ENCODE data around the gene KRT6A.
"Not testable (repeated sequence)": the region's sequence is repeated elsewhere in the genome, so short reads cannot be mapped to it uniquely, and the experiment has no call there.

The KRT6A gene

DNA sequence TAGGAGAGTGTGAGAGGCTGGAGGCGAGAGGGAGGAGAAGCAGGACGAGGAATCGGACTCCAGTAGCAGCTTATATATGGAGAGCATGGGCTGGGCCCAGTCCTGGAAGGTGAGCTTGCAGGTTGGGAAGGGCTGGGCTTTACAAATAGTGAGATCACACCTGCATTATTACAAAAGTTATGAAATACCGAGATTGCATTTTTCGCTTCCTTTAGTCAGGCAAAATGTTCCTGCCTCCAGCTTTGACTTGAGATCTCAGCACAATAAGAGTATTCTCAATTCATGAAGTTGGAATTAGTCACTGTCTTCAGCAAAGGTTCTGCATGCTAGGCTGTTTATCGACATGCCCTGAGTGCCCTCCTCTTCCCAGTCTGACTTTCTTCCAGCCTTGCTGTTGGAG, 41.0 kb downstream of the KRT6A start, which contains the start of gene KRT6B:
TSS of gene KRT6B (minus strand) at position 46 of the 400 bp plus-strand sequence. CDS start 68 bp downstream, outside the sequence.
- H3K4me3 ChIP-seq (ENCODE audit: low read depth, low read length) = no peak within 1 kb of the TSS

DNA sequence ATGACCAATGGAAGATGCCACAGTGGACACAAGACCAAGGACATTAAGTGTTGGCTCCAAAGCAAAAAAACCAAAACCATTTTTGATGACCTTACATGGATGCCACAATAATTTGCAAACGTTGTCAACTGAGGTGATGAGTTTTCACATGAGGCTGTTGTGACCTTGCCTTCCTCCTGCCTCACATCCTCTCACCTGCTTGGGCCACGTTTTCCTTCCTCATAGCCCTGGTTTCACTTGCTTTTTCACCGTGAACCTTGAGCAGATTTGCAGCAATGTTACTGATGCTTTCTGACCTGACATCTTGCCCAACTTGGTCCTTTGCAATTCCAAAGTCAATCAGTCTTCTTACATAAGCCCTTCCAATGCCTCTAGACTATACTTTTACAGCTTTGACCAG, 44.8 kb downstream of the KRT6A start:
- in situ Hi-C loops (cut with HindIII; ENCODE audit: low sequenced_read_pairs) = no loop called here
- no peak overlapping the region for H3K4me3 ChIP-seq (ENCODE audit: low read depth, low read length)
- DNase-seq (ENCODE audit: low read depth, low spot score) = no peak

More for the DNA sequence above, 41.0 kb downstream of the KRT6A start, which contains the start of gene KRT6B:
- no peak for DNase-seq (ENCODE audit: low read depth, low spot score)
- in situ Hi-C loops (cut with HindIII; ENCODE audit: low sequenced_read_pairs) = no loop called here
- TF ChIP-seq, protein P1, sequence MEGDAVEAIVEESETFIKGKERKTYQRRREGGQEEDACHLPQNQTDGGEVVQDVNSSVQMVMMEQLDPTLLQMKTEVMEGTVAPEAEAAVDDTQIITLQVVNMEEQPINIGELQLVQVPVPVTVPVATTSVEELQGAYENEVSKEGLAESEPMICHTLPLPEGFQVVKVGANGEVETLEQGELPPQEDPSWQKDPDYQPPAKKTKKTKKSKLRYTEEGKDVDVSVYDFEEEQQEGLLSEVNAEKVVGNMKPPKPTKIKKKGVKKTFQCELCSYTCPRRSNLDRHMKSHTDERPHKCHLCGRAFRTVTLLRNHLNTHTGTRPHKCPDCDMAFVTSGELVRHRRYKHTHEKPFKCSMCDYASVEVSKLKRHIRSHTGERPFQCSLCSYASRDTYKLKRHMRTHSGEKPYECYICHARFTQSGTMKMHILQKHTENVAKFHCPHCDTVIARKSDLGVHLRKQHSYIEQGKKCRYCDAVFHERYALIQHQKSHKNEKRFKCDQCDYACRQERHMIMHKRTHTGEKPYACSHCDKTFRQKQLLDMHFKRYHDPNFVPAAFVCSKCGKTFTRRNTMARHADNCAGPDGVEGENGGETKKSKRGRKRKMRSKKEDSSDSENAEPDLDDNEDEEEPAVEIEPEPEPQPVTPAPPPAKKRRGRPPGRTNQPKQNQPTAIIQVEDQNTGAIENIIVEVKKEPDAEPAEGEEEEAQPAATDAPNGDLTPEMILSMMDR (IDR thresholded peaks at IDR 0.05; ENCODE audit: low read depth, low read length) = no peak

DNA sequence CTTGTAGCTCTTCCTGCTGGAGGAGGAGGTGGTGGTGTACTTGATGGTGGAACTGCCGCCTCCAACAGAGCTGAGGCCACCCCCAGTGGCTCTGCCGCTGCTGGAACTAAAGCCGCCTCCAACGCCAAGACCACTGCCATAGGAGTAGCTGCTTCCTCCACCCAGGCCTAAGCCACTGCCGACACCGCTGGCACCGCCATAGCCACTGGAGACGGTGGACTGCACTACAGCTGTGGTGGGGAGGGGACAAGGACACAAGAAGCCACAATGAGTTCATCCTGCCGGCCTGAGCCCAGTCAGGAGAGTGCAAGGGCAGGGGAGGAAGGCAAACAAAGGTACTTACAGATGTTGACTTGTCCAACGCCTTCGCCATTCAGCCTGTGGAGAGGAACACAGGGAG, 45.9 kb downstream of the KRT6A start:
- DNase-seq (ENCODE audit: low read depth, low spot score); in situ Hi-C loops (cut with HindIII; ENCODE audit: low sequenced_read_pairs): not testable (repeated sequence)

More for the DNA sequence above, 44.8 kb downstream of the KRT6A start:
- TF ChIP-seq, protein P1 (IDR thresholded peaks at IDR 0.05; ENCODE audit: low read depth, low read length) = no peak

DNA sequence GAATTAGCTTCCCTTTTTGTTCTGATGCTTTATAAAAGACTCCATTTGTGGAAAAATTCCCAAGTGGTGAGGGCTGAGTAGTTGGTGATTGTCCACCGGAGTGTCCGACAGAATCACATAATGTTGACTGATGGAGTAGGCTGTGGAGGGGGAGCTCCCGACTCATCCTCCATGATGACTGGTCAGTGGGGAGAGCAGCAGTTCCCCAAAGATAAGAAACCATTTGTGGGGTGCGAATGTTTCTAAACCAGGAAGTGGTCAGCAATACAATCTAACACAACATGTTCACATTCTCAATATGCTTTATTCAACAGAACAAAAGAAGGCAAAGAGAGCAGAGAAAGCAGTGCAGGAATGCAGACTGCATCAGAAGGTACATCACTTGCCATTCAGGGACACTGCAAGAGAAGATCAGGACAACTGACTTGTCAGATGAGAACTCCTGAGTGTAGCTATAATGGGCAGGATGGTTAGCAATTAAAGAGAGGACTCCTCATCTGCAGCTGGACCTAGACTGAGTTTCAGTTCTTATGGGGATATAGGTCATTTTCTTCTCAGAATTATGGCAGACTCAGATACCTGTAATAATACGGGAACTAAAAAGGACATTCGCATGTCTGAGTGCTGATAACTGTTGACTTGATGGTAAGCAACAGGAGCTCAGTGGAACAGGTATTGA, 46.6 kb downstream of the KRT6A start:
- in situ Hi-C loops (cut with HindIII; ENCODE audit: low sequenced_read_pairs) = no loop called here
- DNase-seq (ENCODE audit: low read depth, low spot score) = no peak
- TF ChIP-seq, protein P1 (IDR thresholded peaks at IDR 0.05; ENCODE audit: low read depth, low read length) = no peak
- H3K4me3 ChIP-seq (ENCODE audit: low read depth, low read length) = no peak overlapping the region

More for the DNA sequence above, 45.9 kb downstream of the KRT6A start:
- H3K4me3 ChIP-seq (ENCODE audit: low read depth, low read length) = not testable (repeated sequence)

DNA sequence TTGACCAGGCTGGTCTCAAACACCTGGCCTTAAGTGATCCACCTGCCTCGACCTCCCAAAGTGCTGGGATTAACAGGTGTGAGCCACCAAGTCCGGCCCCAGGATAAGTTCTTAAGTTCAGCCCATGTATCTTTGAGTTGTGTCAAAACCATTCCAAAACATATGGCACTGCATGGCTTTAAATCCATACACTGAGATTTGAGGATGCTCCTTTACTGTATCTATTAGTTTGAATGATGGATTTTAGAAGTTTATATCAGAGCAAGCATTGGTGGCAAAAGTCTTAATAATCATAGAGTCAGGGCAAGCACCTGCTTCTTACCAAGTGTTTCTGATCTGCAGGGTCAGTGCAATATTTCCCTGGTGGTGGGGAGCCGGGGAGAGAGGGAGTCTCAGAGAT, 47.2 kb downstream of the KRT6A start:
- no peak for DNase-seq (ENCODE audit: low read depth, low spot score)
- H3K4me3 ChIP-seq (ENCODE audit: low read depth, low read length) = no peak overlapping the region
- in situ Hi-C loops (cut with HindIII; ENCODE audit: low sequenced_read_pairs) = no loop called here
- TF ChIP-seq, protein P1 (IDR thresholded peaks at IDR 0.05; ENCODE audit: low read depth, low read length) = no peak

DNA sequence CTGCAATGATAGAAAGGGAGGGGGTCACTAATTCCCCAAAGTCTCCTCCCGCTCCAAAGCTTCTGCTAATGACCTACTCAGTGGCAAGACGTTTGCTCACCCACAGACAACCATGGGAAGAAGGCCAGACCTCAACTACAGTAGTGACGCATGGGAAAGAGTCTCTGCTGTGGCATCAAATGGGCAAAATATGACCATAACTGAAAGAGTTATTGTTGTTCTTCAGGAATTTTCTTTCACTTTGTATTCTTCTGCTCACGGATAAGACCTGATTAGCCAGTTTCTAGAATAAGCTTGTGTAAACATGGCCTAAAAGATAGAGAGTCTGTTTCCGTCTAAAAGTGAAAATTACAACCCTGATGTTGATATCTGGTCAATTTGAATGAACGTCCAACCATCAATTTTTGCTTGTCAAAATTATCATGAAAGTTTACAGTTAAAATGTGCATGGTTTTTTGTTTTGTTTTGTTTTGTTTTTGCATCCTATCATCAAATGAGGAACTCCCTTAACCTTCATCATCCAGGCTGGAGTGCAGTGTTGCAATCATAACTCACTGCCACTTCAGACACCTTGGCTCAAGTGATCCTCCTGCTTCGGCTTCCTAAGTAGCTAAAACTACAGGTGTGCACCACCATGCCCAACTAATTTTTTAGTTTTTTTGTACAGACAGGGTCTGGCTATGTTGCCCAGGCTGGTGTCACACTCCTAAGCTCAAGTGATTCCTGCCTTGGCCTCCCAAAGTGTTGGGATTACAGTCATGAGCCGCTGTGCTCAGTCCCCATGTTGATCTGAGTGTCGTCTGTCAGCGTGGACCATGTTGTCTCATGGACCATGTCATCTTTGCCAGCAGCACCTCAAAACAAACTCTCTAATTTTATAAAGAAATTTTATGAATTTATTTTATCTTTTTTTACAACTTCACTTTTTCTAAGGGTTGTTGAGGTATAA, 48.1 kb downstream of the KRT6A start:
- TF ChIP-seq, protein P1 (IDR thresholded peaks at IDR 0.05; ENCODE audit: low read depth, low read length) = no peak
- H3K4me3 ChIP-seq (ENCODE audit: low read depth, low read length) = no peak overlapping the region
- no peak for DNase-seq (ENCODE audit: low read depth, low spot score)
- in situ Hi-C loops (cut with HindIII; ENCODE audit: low sequenced_read_pairs) = no loop called here

Data from astrocyte of the spinal cord (primary cell).